Heart right ventricle (tissue), 16 donors: ENCODE results near the gene LRP1B. TPM values are rescaled to one million over a fixed set of nuclear protein-coding genes. Genes with fewer than 3 reads are reported as not detected.

Experiments
- ATAC-seq, 8 donors: fragments of 200-7000 bp; cut with Tn5 transposase; one replicate each; pipeline ENCODE4 v1.9.1; 2020; ENCODE audit warnings: mild to moderate bottlenecking in 8 of 8, moderate library complexity in 8 of 8, moderate number of reproducible peaks in 1 of 8
- DNase-seq, 2 donors: peaks; one replicate each; pipeline ENCODE4 v3.0.0-alpha.2; 2020
- H3K27ac ChIP-seq, 10 donors: fragments of 200-600 bp; sonication (generic) in 2 of 10; one replicate each; pipeline versions ENCODE4 v1.5.0 to v1.8.0; 2020 to 2022; ENCODE audit warnings: mild to moderate bottlenecking in 3 of 10
- H3K27me3 ChIP-seq, 7 donors: fragments of 200-600 bp; one replicate each; pipeline ENCODE4 v1.8.0; 2021 to 2022; ENCODE audit warnings: mild to moderate bottlenecking in 2 of 7
- H3K36me3 ChIP-seq, 9 donors: fragments of 200-600 bp; sonication (generic) in 1 of 9; one replicate each; pipeline versions ENCODE4 v1.5.0 to v1.8.0; 2020 to 2022; ENCODE audit warnings: mild to moderate bottlenecking in 2 of 9
- H3K4me1 ChIP-seq, 9 donors: fragments of 200-600 bp; sonication (generic) in 1 of 9; one replicate each; pipeline versions ENCODE4 v1.5.0 to v1.8.0; 2020 to 2022; ENCODE audit warnings: mild to moderate bottlenecking in 4 of 9
- H3K4me3 ChIP-seq, 10 donors: fragments of 200-600 bp; sonication (generic) in 2 of 10; one replicate each; pipeline versions ENCODE4 v1.5.0 to v1.8.0; 2020 to 2022; ENCODE audit warnings: mild to moderate bottlenecking in 7 of 10, moderate library complexity in 2 of 10
- H3K9me3 ChIP-seq, 11 donors: fragments of 200-600 bp in 10 of 11; sonication (generic) in 2 of 11; one replicate each; pipeline versions ENCODE4 v1.5.0 to v1.8.0; 2013 to 2022; ENCODE audit warnings: mild to moderate bottlenecking in 2 of 11, control low read depth in 1 of 11, moderate library complexity in 1 of 11
- WGBS, 2 donors: extraction: QIAGEN DNeasy Blood & Tissue Kit; methylation state at CpG; one replicate each; pipeline ENCODE4 v1.1.7; 2013; ENCODE audit warnings: inconsistent platforms in 1 of 2; 5-methylcytosine and 5-hydroxymethylcytosine counted together
- intact Hi-C, 10 donors: fragments of 100-400 bp; cut with DNase I; formaldehyde crosslinking; loops; one replicate each; pipeline versions ENCODE4 v1.11.1 to v1.14.2; 2022
- polyA plus RNA-seq, 2 donors: library from polyadenylated mRNA; stranded (reverse); fragments of 200-250 nt; gene quantifications; one replicate each; pipeline ENCODE4 v1.2.3, GENCODE V29; 2013
- total RNA-seq, 10 donors: library from RNA; stranded (reverse); fragmentation: NEBNext Ultra II Directional in 3 of 10; extraction: Animal tissue kit (Norgen Biotek cat#: 25700) in 3 of 10; gene quantifications; one replicate each; pipeline versions ENCODE4 v1.2.1 to v1.2.4, GENCODE V29; 2021 to 2023
- TF ChIP-seq, protein P1 (sequence below), 9 donors: fragments of 200-600 bp; sonication (generic) in 2 of 9; IDR thresholded peaks; one replicate each; pipeline versions ENCODE4 v1.5.0 to v1.8.0; 2021 to 2022; ENCODE audit warnings: antibody characterized with exemption in 9 of 9, mild to moderate bottlenecking in 5 of 9, moderate library complexity in 1 of 9
- donor health status: Arrhythmogenic right ventricular cardiomyopathy.
- donor health status: ischemic (EF 13 %, LVEDD 7.1; RV severe dilation, severe dysfunction).
- donor health status: healthy with polysubstance abuse.
- donor health status: DM: no; HTN: yes; CAD: no.
- donor health status: DM: no; HTN: no; CAD: no.
- donor health status: ischemic (EF 25% LVEDD 6.9; RV normal size, moderate dysfunction).
- donor health status: ischemic (EF 25% LVEDD 5.7; RV mildly dilated, moderate dysfunction).
- donor health status: healthy.
- donor health status: DM: yes; HTN: yes; CAD: no.
- donor health status: Ischemic cardiomyopathy.
- donor health status: ischemic (EF 35%, LVEDD 5.7; RV mildly dilated, moderate dysfunction).
- donor health status: nonischemic (EF 11% LVEDD 7.7; RV severe dilation, severe dysfunction).
- donor health status: DM: yes; HTN: yes; CAD: no.
- donor health status: PGD.
- donor health status: ischemic (EF 29% LVEDD 5.4; RV normal size, mild dysfunction).
- donor health status: nonischemic (EF 23%, LVEDD 6.1; RV moderate dilation, normal function).

The LRP1B gene
- total and polyA plus RNA-seq, 12 donors: 0.02 to 0.27 (median 0.14) TPM; not detected in 1

- ATAC-seq (no peak), DNase-seq (no peak)
- intact Hi-C loops: no loop called here
- Histone ChIP-seq H3K36me3 (no peaks in the 10 kb centered on the region), H3K4me3 (no peak overlapping the region), H3K27ac (no peak overlapping the region), H3K9me3 (no peaks in the 10 kb centered on the region), H3K27me3 (no peaks in the 10 kb centered on the region), H3K4me1 (no peaks in the 10 kb centered on the region)
- TF ChIP-seq, protein P1, sequence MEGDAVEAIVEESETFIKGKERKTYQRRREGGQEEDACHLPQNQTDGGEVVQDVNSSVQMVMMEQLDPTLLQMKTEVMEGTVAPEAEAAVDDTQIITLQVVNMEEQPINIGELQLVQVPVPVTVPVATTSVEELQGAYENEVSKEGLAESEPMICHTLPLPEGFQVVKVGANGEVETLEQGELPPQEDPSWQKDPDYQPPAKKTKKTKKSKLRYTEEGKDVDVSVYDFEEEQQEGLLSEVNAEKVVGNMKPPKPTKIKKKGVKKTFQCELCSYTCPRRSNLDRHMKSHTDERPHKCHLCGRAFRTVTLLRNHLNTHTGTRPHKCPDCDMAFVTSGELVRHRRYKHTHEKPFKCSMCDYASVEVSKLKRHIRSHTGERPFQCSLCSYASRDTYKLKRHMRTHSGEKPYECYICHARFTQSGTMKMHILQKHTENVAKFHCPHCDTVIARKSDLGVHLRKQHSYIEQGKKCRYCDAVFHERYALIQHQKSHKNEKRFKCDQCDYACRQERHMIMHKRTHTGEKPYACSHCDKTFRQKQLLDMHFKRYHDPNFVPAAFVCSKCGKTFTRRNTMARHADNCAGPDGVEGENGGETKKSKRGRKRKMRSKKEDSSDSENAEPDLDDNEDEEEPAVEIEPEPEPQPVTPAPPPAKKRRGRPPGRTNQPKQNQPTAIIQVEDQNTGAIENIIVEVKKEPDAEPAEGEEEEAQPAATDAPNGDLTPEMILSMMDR (IDR thresholded peaks at IDR 0.05): no peak
- WGBS, 2 donors: 4 to 18% methylated on average over 1 of the region's 1 CpG
Measured at GRCh38 chr2:142175813-142176338, 45.1 kb upstream of the LRP1B start.

GRCh38 chr2:142174176-142174575 lies 43.4 kb upstream of the LRP1B start:
- no peak for DNase-seq
- H3K9me3 ChIP-seq: no peaks in the 10 kb centered on the region
- no peak for ATAC-seq
- no peak overlapping the region for H3K27ac ChIP-seq
- intact Hi-C loops: no loop called here
- WGBS, 2 donors: 45 to 50% methylated on average over 1 of the region's 1 CpG
- no peaks in the 10 kb centered on the region for H3K36me3 ChIP-seq
- H3K4me1 ChIP-seq: no peaks in the 10 kb centered on the region
- H3K27me3 ChIP-seq: no peaks in the 10 kb centered on the region
- H3K4me3 ChIP-seq: no peak overlapping the region
- TF ChIP-seq, protein P1 (IDR thresholded peaks at IDR 0.05): no peak

DNA sequence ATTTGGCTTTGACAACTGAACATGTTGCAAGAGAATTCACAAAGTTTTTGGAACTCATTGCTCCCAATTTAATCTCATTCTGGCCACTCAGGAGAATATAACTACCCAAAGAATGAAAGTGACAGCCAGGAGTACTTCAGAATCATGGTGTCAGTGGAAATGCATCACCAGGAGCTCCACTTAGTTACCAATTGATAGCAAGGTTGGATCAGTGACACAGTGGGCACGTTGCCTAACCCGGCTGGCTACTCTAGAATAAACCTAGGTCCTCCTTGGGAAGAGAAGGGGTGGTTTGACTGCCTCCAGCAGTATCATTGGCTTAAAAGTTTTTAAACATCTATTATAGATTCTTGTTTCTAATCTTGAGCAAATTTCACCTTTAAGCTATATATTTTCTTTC lies 40.0 kb upstream of the LRP1B start:
- Histone ChIP-seq H3K4me3 (no peak overlapping the region), H3K27ac (no peak overlapping the region), H3K4me1 (no peaks in the 10 kb centered on the region), H3K9me3 (no peaks in the 10 kb centered on the region), H3K36me3 (no peaks in the 10 kb centered on the region), H3K27me3 (no peaks in the 10 kb centered on the region)
- TF ChIP-seq, protein P1 (IDR thresholded peaks at IDR 0.05): no peak
- DNase-seq (no peak), ATAC-seq (no peak)
- WGBS, 2 donors: 71 to 82% methylated on average over 2 of the region's 2 CpGs
- intact Hi-C loops: no loop called here

DNA sequence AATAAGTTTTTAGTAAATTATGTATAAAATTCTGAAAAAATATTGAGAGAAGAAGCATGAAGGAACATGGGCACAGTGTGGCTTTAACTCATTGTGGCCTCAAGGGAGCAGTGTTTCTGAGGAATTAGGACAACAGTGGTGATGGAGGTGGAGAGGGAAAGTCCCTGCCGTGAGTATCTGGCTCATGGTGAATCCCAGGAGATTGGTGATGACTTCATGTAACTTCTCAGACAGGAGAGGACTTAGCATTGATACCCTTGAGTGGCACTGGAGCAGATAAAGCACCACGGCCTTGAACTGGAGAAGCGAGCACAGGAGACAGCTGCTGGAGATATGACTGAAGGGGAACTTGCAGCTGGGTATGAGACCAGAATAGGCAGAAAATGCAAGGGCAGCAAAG lies 35.0 kb upstream of the LRP1B start:
- intact Hi-C loops: no loop called here
- Histone ChIP-seq H3K27me3 (no peaks in the 10 kb centered on the region), H3K36me3 (no peaks in the 10 kb centered on the region), H3K9me3 (peaks cover 0 to 12% (median 0%) of the 10 kb centered on the region in 11 donors), H3K4me1 (no peaks in the 10 kb centered on the region), H3K27ac (no peak overlapping the region), H3K4me3 (no peak overlapping the region)
- WGBS, 2 donors: 11 to 14% methylated on average over 3 of the region's 3 CpGs
- ATAC-seq (no peak), DNase-seq (no peak)
- TF ChIP-seq, protein P1 (IDR thresholded peaks at IDR 0.05): peak in 1 of 9 donors; percentile 22
